A172 (cell line): Measurements from ENCODE around the gene DCTN4. TPM values are rescaled to one million over a fixed set of nuclear protein-coding genes. Genes with fewer than 3 reads are reported as not detected.
"Not testable (repeated sequence)": the region's sequence is repeated elsewhere in the genome, so short reads cannot be mapped to it uniquely, and the experiment has no call there.

Experiments used
- DNase-seq: peaks from one replicate; pipeline ENCODE4 v3.0.0-alpha.2; 2015; ENCODE audit warnings: low spot score
- total RNA-seq: library from RNA; depleted of rRNA; stranded (reverse); fragments of >200 nt; shearing (Covaris generic); gene quantifications from 2 replicates; pipeline ENCODE4 v1.2.3, GENCODE V29; 2014

The DCTN4 gene
- total RNA-seq, 1 experiment from 2014 or later = 67.7 TPM

DNA sequence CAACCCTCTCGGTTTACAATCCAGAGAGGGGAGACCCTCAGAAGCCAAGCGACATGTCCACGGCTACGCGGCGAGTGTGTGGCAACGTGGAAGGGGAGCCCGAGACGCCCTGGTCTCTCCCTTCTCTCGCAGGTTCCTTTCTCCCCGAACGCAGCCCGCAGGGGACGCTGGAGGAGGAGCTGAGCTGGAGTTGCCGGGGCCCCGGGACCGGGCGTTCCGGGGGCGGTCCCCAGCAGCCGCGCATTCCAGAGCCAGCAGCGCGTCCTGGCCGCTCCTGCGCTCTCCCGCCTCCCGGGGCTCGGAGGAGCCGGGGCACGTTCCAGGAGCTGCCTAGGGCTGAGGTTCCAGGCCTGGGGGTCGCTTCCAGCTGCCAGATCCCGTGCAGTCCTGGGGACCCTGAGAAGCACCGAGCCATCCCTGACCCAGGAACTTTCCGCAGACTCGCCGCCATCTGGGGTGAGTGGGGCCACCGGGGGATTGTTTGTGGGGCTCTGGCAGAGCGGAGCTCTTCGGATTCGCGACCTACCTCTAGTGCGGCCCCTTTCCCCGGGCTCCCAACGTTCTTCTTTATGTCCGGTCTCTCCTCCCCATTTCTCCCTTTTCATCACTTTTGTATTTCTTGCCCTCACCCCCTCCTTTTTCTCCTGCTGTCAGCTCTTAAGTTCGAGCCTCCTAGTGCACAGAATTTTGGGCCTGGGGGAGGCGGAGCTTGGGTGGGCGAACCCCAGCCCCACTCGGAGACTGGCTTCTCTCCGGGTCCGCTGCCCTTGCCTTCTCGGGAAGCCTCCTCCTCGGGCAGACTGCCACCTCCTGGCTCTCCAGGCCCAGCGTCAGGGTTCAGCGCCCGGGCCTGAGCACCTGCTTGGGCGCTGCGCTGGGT, 19.9 kb upstream of the DCTN4 start, which contains the start of gene SMIM3:
Gene SMIM3 (plus strand): TSS at position 241 of the 880 bp plus-strand sequence. CDS start 16,684 bp downstream, outside the sequence.
- peak; percentile 51 for DNase-seq

DNA sequence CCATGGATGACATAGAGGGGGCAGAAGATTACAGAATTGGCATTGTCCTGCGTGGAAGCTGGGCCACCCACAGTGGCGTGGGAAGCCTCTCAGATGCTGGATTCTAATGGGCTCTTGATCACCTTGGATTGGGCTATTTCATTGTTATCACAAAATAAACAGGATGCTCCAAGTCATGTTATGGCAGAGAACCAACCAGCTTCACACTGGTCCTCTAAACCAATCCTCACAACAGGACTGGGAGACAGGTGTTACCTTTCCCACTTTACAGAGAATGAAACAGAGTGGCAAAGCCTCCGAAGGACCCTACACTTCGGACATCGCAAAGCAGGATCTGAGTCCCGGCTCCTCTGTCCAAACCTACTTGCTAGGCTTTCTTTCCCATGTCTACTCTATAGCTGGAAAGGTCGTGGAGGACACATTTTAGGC, 19.3 kb upstream of the DCTN4 start:
- DNase-seq = peak; percentile 72

DNA sequence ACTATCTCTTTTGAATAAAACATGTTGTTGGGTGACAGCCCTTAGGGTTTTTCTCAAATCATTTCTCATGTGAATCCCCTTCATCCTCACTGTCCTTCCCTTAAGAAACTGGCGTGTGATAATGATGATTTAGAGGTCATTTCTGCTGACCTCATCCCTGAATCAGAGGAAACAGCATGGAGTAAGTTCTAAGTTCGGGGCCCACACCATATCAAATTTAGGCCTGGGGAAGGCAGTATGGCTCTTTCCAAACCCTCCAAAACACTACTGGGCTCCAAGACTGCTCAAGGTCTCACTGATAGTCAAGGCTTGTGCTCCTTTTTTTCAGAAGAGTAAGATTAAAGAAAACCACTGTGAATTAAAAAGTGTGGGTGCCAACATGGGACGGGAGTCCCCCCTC, 18.9 kb upstream of the DCTN4 start:
- no peak for DNase-seq

DNA sequence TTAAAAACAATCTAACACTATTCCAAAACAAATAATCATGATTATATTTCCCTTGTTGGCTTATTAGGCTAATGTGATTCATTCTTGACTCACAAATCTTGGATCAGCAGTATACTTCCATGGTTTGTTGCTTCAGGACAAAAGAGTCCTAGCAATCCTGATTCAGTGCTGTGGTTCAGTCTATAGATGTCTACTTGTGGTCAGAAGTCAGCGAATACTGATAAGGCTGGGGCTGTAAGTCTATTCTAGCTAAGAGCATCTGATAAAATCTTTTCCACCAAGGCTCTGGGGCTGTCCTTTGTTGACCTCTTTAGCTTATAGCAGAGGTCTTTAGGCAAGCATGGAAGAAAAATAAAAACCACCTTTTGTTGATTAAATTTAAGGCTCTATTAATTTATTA, 15.3 kb upstream of the DCTN4 start:
- peak; percentile 92 for DNase-seq

DNA sequence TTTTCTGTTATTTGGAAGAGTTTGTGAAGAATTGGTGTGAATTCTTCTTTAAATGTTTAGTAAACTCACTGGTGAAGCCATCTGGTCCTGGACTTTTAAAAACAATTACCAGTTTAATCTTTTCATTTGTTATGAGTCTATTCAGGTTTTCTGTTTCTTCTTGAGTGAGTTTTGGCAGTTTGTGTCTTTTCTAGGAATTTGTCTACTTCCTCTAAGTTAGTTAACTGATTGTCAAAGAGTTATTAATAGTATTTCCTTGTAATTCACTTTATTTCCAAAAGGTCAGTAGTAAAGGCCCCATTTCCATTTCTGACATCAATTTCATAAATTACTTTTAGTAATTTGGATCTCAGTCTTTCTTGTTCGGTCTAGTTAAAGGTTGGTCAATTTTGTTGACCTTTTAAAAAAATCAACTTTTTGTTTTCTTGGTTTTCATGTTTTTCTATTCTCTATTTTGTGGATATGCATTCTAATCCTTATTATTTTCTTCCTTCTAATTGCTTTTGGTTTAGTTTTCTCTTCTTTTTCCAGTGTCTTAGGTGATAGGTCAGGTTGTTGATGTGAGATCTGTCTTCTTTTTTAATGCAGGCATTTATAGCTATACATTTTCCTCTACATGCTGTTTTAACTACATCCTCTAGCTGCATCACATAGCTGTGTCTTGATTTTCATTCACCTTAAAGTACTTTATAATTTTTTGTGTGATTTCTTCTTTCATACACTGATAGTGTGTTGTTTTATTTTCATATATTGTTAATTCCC, 12.4 kb upstream of the DCTN4 start:
- DNase-seq = no peak

DNA sequence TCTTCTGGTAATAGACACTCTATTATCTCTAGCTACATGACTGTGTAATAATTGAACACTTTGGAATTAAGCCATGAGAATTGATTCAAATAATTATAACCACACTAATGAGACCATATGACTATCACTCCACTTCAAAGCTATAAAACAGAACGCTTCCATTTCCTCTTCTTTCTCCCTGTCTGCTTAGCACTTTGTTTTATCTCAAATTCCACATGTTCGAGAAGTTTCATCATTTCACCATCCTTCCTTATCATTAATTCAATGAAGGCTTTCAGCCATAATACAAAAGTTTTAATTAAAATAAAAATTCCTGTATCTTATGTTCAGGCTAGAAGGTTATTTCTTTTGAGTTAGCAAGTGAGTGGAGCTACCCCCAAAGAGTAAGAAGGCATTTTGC, 7.4 kb upstream of the DCTN4 start:
- no peak for DNase-seq

DNA sequence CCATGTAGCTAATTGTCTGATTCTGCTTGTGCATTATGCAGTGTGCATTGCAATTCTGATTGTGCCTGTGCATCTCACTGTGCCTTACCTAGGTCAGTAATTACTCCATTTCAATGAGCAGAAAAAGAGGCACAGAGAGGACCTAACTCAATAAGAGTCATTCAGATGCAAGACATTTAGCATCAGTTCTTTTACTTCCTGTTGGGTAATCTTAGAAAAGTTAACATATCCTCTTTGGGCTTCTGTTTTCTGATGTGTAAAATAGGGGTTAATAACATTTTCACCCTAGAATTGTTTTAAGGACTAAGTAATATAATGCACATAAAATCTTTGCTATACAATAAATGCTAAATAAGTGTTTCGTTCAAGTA, 7.0 kb upstream of the DCTN4 start:
- no peak for DNase-seq

DNA sequence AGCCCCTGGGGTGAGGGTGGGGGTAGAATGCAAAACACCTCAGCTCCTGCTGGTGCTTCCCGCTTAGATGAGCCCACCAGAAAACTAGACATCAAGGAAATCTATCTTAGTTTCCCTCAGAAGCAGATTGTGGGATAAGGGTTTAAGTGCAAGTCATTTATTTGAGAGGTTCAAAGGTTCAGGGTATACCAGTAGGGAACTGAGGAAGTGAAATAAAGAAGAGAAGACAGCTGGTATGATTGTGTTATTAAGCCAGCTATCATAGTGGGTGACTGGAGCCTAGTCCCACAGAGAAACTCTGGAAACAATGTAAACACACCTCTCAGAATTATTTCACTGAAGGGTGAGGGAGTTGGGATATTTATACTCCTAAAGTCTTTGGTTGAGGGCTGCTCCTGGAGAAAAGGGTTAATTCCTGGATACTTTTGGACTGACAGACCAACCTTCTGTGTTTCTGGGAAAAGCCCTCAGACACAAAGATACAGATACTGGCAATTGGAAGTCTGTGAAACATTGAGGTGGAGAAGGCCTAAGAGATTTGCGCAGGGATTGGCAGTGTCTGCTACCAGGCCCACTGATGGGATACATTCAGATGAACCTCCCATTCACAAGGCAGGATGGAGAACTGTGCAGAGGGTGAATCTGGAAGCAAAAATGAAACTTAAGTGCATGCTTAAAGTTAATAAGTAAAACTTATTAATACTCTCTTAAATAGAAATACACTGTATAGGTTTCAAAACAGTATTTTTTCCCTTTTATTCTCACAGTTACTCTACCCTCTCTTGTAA, 6.4 kb upstream of the DCTN4 start:
- DNase-seq = no peak

DNA sequence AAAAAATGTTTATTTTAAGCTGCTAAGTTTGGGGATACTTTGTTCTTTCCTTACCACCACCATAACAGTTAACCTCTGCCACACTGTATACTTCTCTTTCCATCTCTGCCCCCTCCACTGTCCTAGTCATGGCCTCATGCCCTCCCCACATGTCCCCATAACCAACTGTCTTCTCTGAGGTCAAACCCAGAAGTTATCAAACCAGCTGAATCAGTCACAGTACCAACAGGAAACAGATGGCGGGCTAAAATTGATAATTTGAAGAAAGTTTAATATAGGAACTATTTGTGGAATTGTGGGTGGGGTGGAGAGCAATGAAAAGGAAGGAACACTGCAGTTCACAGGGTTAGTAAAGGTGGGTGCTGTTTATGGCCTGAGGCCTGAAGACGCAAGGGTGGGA, 5.7 kb upstream of the DCTN4 start:
- no peak for DNase-seq

DNA sequence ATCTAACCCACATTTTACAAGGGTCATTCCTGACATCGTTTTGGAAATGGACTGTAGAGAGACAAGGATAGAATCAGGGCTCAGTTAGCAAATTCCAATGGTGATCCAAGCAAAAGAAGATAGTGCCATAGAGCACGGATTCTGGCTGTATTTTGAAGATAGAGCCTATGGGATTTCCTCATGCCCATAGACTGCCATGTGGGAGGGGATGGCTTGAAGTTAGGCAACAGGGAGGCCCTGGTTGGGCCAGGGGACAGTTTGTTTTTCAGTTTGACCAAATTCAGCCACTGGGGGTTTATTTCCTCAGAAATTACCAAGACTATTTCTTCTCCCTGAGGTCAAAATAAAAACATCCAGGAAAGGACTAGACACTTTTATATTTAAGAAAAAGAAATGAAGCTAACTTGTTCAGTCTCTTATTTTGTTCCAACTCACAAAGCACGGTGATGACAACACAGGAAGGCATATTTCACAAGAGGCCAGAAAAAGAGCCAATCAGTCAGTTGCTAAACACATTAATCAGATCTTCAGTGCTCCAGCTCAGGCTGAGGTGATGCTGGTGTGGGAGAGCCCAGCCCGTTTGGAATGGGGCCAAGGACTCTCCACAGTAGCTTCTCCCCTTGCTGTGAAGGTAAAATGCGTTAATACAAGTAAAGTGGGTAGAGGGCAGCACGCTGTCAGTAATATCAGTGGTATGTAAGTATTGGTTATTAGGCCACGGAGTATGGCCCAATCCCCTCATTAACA, 4.4 kb upstream of the DCTN4 start:
- DNase-seq = peak; percentile 90

DNA sequence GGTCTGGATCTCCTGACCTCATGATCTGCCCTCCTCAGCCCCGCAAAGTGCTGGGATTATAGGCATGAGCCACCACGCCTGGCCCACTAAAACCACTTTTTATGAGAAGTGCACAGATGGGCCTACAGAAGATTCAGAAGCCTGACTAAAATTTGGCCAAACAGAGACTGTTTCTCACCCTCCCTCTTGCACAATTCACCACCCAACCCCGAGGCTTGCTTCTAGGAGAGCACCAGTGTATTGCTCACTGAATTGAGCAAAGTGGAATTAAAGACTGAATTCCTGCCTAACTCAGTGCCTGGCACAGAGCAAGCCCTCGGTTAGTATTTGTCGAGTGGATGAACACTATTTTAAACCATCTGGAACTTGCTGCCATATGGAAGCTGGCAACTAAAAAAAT, 3.4 kb upstream of the DCTN4 start:
- no peak for DNase-seq

DNA sequence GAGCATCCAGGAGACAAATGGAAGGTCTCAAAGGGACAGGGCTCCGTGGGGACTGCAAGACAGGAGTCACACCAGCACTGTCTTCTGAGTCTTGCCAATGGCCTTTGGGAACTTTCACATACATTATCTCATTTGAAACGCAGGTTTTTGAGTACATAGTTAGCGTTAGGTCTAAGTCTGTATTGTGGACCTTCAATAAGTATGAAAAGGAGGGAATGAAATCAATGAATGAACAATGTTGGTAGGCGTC, 442 bp upstream of the DCTN4 start:
- no peak for DNase-seq

DNA sequence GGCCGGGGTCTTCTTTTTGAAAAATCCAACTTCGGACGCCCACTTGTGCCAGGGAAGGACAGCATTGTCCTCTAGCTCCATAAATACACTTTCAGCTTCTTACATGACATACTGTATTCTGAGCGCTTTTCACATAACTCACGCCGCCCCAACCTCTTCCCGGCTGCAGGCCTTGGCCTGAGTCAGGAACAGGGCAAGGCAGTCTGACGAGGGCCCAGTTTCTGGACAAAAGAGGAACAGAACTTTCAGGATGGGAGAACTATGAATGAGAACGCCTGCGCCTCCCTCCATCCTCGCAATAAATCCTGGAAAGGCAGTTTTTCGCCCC, 650 bp downstream of the DCTN4 start:
- DNase-seq = no peak

DNA sequence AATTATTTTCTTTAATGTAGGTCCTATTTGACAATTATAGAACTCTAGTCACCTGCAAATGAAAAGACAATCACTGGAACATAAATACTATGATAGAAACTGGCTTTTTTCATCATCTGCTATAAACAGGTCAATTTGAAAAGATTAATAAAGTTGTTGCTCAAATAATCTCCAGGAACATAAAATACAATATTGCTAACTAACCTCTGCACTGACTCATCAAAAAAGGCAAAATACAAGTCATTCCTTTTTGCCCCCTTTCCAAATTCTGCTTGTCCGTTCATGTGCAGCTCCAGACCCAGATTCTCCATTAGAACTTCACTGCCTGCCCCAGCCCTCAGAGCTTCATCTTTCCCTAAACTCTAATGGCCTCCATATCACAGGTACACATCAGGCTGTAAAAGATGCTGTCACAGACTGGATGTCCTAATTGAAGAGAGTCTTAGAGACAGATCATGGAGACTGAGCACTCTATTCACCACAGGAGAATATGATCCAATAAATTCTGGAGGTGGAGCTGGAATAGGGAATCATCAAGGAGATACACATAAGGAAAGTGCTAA, 1.6 kb downstream of the DCTN4 start:
- no peak for DNase-seq

DNA sequence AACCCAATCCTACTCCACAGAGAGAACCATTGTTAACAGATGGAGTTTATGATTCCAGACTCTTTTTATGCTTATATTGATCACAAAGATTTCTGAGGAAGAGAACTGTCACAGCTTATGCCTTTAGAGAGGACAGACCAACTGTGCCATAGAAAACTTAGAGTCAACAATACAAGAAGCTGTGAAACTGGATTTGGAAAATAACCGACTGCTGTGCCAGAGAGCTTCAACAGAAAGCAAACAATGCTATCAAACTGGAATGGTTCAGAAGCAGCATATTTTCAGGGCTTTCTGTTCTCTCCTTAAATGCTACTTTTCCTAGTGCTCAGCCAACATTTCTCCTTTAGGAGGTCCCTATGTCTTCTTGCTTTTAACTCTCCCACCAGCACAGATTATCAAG, 5.0 kb downstream of the DCTN4 start:
- no peak for DNase-seq

DNA sequence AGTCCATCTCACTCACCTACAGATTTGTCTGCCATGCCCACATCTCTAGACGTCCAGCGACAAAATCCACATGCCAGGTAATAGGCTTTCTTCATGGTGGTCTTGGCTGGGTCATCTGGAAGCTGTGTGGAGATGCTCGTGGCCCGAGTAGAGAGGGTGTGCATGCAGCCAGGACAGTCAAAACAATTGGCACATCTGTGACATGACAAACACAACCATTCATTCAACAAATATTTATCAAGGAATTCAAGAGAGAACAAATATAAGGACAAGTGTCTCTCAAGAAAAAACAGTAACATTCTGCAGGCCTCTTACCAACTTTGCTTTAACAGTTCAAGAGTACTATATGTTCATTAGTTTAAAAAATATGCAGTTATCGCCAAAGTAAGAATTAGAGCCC, 5.4 kb downstream of the DCTN4 start:
- DNase-seq = no peak

DNA sequence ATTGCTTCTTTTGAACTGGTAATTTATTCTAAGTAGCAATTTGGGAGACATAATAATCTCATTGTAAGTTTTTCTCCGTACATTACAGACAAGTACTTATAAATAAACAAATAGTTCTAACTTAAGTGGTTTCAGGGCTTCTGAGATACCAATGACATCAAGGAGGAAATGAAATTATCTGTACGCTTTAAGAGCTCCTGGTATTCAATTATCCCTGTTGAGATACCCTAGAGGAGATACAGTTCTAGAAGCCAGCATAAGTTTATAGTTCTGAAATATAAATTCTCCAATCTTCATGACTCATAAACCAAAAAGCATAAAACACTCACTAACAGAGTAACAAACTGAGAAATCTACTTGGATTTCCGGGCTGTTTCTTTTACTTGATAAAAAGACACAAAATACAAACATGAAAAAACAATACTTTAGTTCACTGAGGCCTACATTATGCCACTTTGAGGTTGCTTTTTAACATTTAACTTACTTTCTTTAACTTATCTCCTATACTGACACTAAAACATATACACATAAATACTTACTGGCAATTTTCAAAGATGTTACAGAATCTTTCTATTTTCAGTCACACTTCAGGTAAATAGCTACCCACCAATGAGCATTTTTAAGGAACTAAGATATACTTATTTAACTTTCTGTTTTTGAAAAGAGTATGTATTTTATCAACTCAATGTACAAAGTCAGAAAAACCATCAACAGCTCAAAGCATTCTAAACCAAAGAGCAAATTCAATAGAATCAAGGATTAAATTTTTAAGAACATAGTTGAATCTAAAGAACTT, 7.5 kb downstream of the DCTN4 start:
- DNase-seq = no peak

DNA sequence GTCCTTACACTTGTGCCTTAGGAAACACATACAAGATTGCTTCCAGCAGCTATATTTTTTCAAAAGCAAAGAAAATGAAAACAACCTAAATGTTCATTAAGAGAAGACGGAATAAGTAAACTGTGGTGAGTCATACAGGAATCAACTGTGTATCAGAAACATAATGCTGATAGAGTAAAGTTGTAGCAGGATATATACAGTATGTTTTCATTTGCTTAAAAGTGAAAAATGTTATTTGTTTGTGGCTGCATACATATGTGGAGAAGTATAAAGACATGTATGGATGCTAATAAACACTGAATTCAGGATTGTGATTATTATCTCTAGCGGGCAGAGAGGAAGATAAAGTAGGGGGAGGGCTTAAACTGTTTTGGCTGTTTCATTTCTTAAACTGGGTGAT, 8.3 kb downstream of the DCTN4 start:
- no peak for DNase-seq

DNA sequence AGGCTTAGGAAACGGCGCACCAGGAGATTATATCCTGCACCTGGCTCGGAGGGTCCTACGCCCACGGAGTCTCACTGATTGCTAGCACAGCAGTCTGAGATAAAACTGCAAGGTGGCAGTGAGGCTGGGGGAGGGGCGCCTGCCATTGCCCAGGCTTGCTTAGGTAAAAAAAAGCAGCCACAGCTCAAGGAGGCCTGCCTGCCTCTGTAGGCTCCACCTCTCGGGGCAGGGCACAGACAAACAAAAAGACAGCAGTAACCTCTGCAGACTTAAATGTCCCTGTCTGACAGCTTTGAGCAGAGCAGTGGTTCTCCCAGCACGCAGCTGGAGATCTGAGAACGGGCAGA, 15.7 kb downstream of the DCTN4 start:
- not testable (repeated sequence) for DNase-seq

DNA sequence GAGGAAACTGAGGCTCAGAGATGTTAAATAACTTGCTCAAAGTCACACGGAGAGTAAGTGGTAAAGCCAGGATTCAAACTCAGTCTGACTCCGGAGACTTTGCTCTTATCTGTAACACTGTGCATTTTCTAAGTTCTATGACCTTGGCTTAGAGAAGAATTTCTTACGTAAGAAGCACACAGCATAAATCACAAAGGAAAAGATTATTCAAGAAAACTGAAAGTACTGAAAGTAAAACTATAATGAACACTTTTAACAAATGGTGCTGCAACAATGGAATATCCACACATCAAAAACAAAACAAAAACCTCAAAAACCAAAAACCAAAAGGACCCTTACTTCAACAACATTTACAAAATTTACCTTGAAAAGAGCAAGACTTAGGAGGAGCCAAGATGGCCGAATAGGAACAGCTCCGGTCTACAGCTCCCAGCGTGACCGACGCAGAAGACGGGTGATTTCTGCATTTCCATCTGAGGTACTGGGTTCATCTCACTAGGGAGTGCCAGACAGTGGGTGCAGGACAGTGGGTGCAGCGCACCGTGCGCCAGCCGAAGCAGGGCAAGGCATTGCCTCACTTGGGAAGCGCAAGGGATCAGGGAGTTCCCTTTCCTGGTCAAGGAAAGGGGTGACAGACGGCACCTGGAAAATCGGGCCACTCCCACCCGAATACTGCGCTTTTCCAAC, 16.2 kb downstream of the DCTN4 start:
- not testable (repeated sequence) for DNase-seq
